CD4-positive, alpha-beta T cell (primary cell): ENCODE measurements around the gene CYTIP. TPM values are rescaled to one million over a fixed set of nuclear protein-coding genes. Genes with fewer than 3 reads are reported as not detected.
A peak's percentile ranks its signal among the peaks of the same experiment; 100 is the strongest.

Source experiments
- ATAC-seq: fragments of 200-7000 bp; cut with Tn5 transposase; one replicate; pipeline ENCODE4 v1.10.0; 2022; ENCODE audit warnings: mild to moderate bottlenecking; ENCODE audit not compliant: poor library complexity
- CTCF ChIA-PET: fragments of 350-600 bp; sonication (Branson Sonifier 250); formaldehyde crosslinking; loops from one replicate; lab custom pipeline; 2021; ENCODE audit warnings: antibody characterized with exemption, inconsistent platforms; lab: Charles Lee
- POLR2A ChIA-PET: fragments of 350-600 bp; sonication (Branson Sonifier 250); formaldehyde crosslinking; loops from one replicate; lab custom pipeline; 2021; ENCODE audit warnings: antibody characterized with exemption, inconsistent platforms; lab: Charles Lee
- DNase-seq, 14 experiments: peaks; one replicate each; pipeline ENCODE4 v3.0.0-alpha.2; 2013 to 2020; ENCODE audit warnings: mixed read lengths in 2 of 14
- H3K27ac ChIP-seq, 2 donors: one replicate each; pipeline versions ENCODE4 v1.5.1 to v1.7.0; 2013; ENCODE audit warnings: low read length in 2 of 2, low read depth in 1 of 2, mild to moderate bottlenecking in 1 of 2
- H3K27me3 ChIP-seq, 2 experiments: 1 replicate in 1 of 2; 2 replicates in 1 of 2; pipeline versions ENCODE4 v1.6.1 to v1.7.0; 2013; ENCODE audit warnings: low read length in 2 of 2, control low read depth in 1 of 2, mild to moderate bottlenecking in 1 of 2, moderate library complexity in 1 of 2; ENCODE audit not compliant: insufficient read depth in 2 of 2, control insufficient read depth in 1 of 2
- H3K36me3 ChIP-seq: one replicate; pipeline ENCODE4 v1.6.1; 2013; ENCODE audit warnings: low read length, control low read depth; ENCODE audit not compliant: insufficient read depth
- H3K4me1 ChIP-seq: one replicate; pipeline ENCODE4 v1.6.1; 2013; ENCODE audit warnings: low read length, control low read depth; ENCODE audit not compliant: insufficient read depth
- H3K4me3 ChIP-seq: one replicate; pipeline ENCODE4 v1.5.1; 2013; ENCODE audit warnings: mild to moderate bottlenecking, low read length, moderate library complexity
- H3K9me3 ChIP-seq, 2 experiments: 1 replicate in 1 of 2; 2 replicates in 1 of 2; pipeline versions ENCODE4 v1.6.1 to v1.7.0; 2013; ENCODE audit warnings: low read length in 2 of 2, mild to moderate bottlenecking in 2 of 2, control low read depth in 1 of 2, moderate library complexity in 1 of 2; ENCODE audit not compliant: control insufficient read depth in 1 of 2, insufficient read depth in 1 of 2
- H3K27ac Mint-ChIP-seq: one replicate; pipeline ENCODE4 v1.8.0; 2020; ENCODE audit warnings: mixed read lengths
- H3K27me3 Mint-ChIP-seq: one replicate; pipeline ENCODE4 v1.8.0; 2021; ENCODE audit warnings: mixed read lengths
- H3K36me3 Mint-ChIP-seq: one replicate; pipeline ENCODE4 v1.8.0; 2021; ENCODE audit warnings: low read depth, mixed read lengths
- H3K4me1 Mint-ChIP-seq: one replicate; pipeline ENCODE4 v1.8.0; 2021; ENCODE audit warnings: low read depth, mixed read lengths
- H3K4me3 Mint-ChIP-seq: one replicate; pipeline ENCODE4 v1.8.0; 2020; ENCODE audit warnings: mild to moderate bottlenecking, mixed read lengths
- H3K9me3 Mint-ChIP-seq: one replicate; pipeline ENCODE4 v1.8.0; 2020; ENCODE audit warnings: mixed read lengths
- CTCF ChIP-seq: fragments of 200-600 bp; IDR thresholded peaks from one replicate; pipeline ENCODE4 v1.8.0; 2022; ENCODE audit warnings: antibody characterized with exemption, mild to moderate bottlenecking
- intact Hi-C, 2 experiments: fragments of 100-400 bp; cut with DNase I in 1 of 2; cut with micrococcal nuclease in 1 of 2; formaldehyde crosslinking; loops; one replicate each; pipeline versions ENCODE4 v1.15.1 to v1.9.0; 2023 to 2025; cut with DNase I, micrococcal nuclease
- polyA plus RNA-seq, 2 donors: library from polyadenylated mRNA; unstranded; fragments of 120-200 nt; gene quantifications; one replicate each; pipeline ENCODE4 v1.2.1, GENCODE V29; 2013
- total RNA-seq, 174 experiments: library from RNA in 2 of 174; stranded (reverse) in 2 of 174; gene quantifications; one replicate each; pipeline ENCODE4 v1.2.3 and lab custom pipeline; 2021 to 2026

CYTIP gene
- total RNA-seq (100 to 1,000 TPM; 474 to 490 TPM), total RNA-seq (lab: John Stamatoyannopoulos, UW) (264 to 1,445 (median 554) reads per million in 172 experiments)
- 167 TPM for polyA plus RNA-seq (2013, experiment 1 of 2)
- polyA plus RNA-seq (2013, experiment 2 of 2) = 225 TPM

GRCh38 chr2:157443795-157444640 is at the start of gene CYTIP:
Gene CYTIP (minus strand): TSS chr2:157444089. CDS start chr2:157444020, 69 bp downstream.
- POLR2A ChIA-PET = interaction anchor here (0.6 to 17.5 kb wide), 33 partner anchors 10 to 1012 kb away, joined by 3 to 384 read pairs (median 6); partner anchors contain the start of genes ACVR1, ACVR1C, CCDC148 and PKP4
- H3K36me3 Mint-ChIP-seq = peaks cover 58% of the 10 kb centered on the region

GRCh38 chr2:157492189-157492773 is 48.4 kb upstream of the CYTIP start:
- Histone ChIP-seq H3K36me3 (no peaks in the 10 kb centered on the region), H3K4me3 (no peak overlapping the region), H3K27me3 (no peaks in the 10 kb centered on the region), H3K9me3 (no peaks in the 10 kb centered on the region), H3K4me1 (peaks cover 7% of the 10 kb centered on the region), H3K27ac (no peak overlapping the region)
- intact Hi-C loops = loop anchor here (2.0 to 10.0 kb wide), 11 partner anchors 50 to 1260 kb away; partner anchors contain the start of genes ACVR1C (in 1 of the 2), CYTIP (in 1 of the 2) and ERMN (in 1 of the 2)
- Mint-ChIP-seq H3K4me3 (no peak overlapping the region), H3K27ac (no peak overlapping the region), H3K4me1 (peaks cover 47% of the 10 kb centered on the region), H3K36me3 (no peaks in the 10 kb centered on the region), H3K9me3 (no peaks in the 10 kb centered on the region), H3K27me3 (no peaks in the 10 kb centered on the region)
- CTCF ChIA-PET = interaction anchor here (0.6 to 8.5 kb wide), 31 partner anchors 10 to 259 kb away, joined by 3 to 62 read pairs (median 5); partner anchors contain the start of genes ACVR1C, CYTIP and ERMN
- POLR2A ChIA-PET = interaction anchor here (0.8 to 2.2 kb wide), 14 partner anchors 23 to 175 kb away, joined by 3 to 11 read pairs (median 4); partner anchors contain the start of genes CYTIP and ERMN
- TF ChIP-seq CTCF = peak; percentile 83
- ATAC-seq (peak; percentile 92), DNase-seq (peak; percentile 57 to 86 (median 66))

More at GRCh38 chr2:157443795-157444640, at the start of gene CYTIP:
- no peak for TF ChIP-seq CTCF
- H3K36me3 ChIP-seq = peaks cover 16% of the 10 kb centered on the region
- H3K9me3 ChIP-seq = no peaks in the 10 kb centered on the region
- H3K4me1 ChIP-seq = peaks cover 9% of the 10 kb centered on the region
- peaks cover 41% of the 10 kb centered on the region for H3K4me1 Mint-ChIP-seq
- no peaks in the 10 kb centered on the region for H3K27me3 ChIP-seq
- peak within 1 kb of the TSS; percentile 95 for H3K4me3 Mint-ChIP-seq
- CTCF ChIA-PET = interaction anchor here (0.9 to 2.3 kb wide), 7 partner anchors 10 to 142 kb away, joined by 3 to 21 read pairs (median 4); no protein-coding TSS in a partner anchor
- intact Hi-C loops = loop anchor here (1.0 to 5.0 kb wide), 5 partner anchors 9 to 48 kb away; no protein-coding TSS in a partner anchor
- peak within 1 kb of the TSS; percentile 72 for H3K4me3 ChIP-seq
- H3K27ac ChIP-seq = peak within 1 kb of the TSS; percentile 46 to 97
- no peaks in the 10 kb centered on the region for H3K9me3 Mint-ChIP-seq
- H3K27ac Mint-ChIP-seq = peak within 1 kb of the TSS; percentile 97
- ATAC-seq (peak; percentile 41), DNase-seq (peak in 11 of 14 experiments; percentile 35 to 93 (median 64))
- no peaks in the 10 kb centered on the region for H3K27me3 Mint-ChIP-seq

GRCh38 chr2:157489983-157490382 is 46.1 kb upstream of the CYTIP start:
- Histone ChIP-seq H3K4me1 (peaks cover 7% of the 10 kb centered on the region), H3K27ac (no peak overlapping the region), H3K9me3 (no peaks in the 10 kb centered on the region), H3K4me3 (no peak overlapping the region), H3K36me3 (no peaks in the 10 kb centered on the region), H3K27me3 (no peaks in the 10 kb centered on the region)
- H3K9me3 Mint-ChIP-seq = no peaks in the 10 kb centered on the region
- peaks cover 59% of the 10 kb centered on the region for H3K4me1 Mint-ChIP-seq
- H3K27me3 Mint-ChIP-seq = no peaks in the 10 kb centered on the region
- POLR2A ChIA-PET = interaction anchor here (1.3 to 5.2 kb wide), 3 partner anchors 20 to 72 kb away, joined by 5 to 24 read pairs (median 8); partner anchors contain the start of gene CYTIP
- TF ChIP-seq CTCF = no peak
- no peak overlapping the region for H3K4me3 Mint-ChIP-seq
- no peak for ATAC-seq
- H3K36me3 Mint-ChIP-seq = no peaks in the 10 kb centered on the region
- CTCF ChIA-PET = interaction anchor here (1.3 to 8.5 kb wide), 3 partner anchors 10 to 163 kb away, joined by 3 to 62 read pairs (median 3); partner anchors contain the start of gene ERMN
- no peak overlapping the region for H3K27ac Mint-ChIP-seq
- intact Hi-C loops = loop anchor here (2.0 to 10.0 kb wide), 10 partner anchors 19 to 1262 kb away; partner anchors contain the start of genes ACVR1C (in 1 of the 2), CYTIP (in 1 of the 2) and ERMN (in 1 of the 2)
- DNase-seq = no peak
